ENCODE results near the gene LIPH. TPM values are rescaled to one million over a fixed set of nuclear protein-coding genes. Genes with fewer than 3 reads are reported as not detected.
"Not testable (repeated sequence)": the region's sequence is repeated elsewhere in the genome, so short reads cannot be mapped to it uniquely, and the experiment has no call there.

Gene LIPH
- total RNA-seq, 1 donor = not detected

GRCh38 chr3:185486394-185486793 is 66.0 kb downstream of the LIPH start:
- Histone ChIP-seq H4K20me1 (ENCODE audit: insufficient read depth, low read length) (no peaks in the 10 kb centered on the region), H2AFZ (ENCODE audit: low read length) (no peak overlapping the region), H3K4me1 (ENCODE audit: insufficient read depth, low read length) (no peaks in the 10 kb centered on the region), H3K4me2 (ENCODE audit: insufficient read depth, low read length) (no peak overlapping the region), H3K9me3 (ENCODE audit: low read depth, low read length) (no peaks in the 10 kb centered on the region), H3K4me3 (ENCODE audit: insufficient read depth, low read length) (no peak overlapping the region), H3K27me3 (ENCODE audit: insufficient read depth, low read length) (no peaks in the 10 kb centered on the region), H3K36me3 (ENCODE audit: insufficient read depth, low read length) (peaks cover 19% of the 10 kb centered on the region), H3K79me2 (ENCODE audit: insufficient read depth, low read length) (no peaks in the 10 kb centered on the region), H3K27ac (ENCODE audit: low read depth, low read length) (no peak overlapping the region)
- TF ChIP-seq CTCF (IDR thresholded peaks at IDR 0.05; ENCODE audit: extremely low read depth, low read depth, low read length) = no peak
- DNase-seq (ENCODE audit: insufficient read length, low spot score, missing footprints) = no peak

DNA sequence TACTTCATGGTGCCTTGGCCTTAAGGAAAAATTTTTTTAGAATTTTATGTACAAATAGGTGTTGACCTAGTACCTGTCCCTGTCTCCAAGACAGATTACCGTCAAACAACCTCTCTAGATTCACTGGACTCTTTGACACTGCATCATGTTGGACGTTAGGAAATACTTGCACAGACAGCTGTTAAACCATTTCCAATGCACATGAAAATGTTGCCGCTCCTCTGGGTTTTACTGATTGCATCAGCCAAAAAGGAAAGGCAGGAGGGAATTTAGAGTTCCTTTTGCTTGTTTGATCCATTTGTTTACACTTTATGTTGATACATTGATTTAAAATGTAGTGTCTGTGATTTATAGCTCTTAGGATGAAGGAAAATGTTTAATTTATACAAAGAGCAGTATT is 68.1 kb downstream of the LIPH start:
- Histone ChIP-seq H3K27me3 (ENCODE audit: insufficient read depth, low read length) (no peaks in the 10 kb centered on the region), H2AFZ (ENCODE audit: low read length) (no peak overlapping the region), H3K79me2 (ENCODE audit: insufficient read depth, low read length) (no peaks in the 10 kb centered on the region), H3K36me3 (ENCODE audit: insufficient read depth, low read length) (peaks cover 11% of the 10 kb centered on the region), H3K27ac (ENCODE audit: low read depth, low read length) (no peak overlapping the region), H3K4me2 (ENCODE audit: insufficient read depth, low read length) (no peak overlapping the region), H3K4me3 (ENCODE audit: insufficient read depth, low read length) (no peak overlapping the region), H3K4me1 (ENCODE audit: insufficient read depth, low read length) (no peaks in the 10 kb centered on the region), H4K20me1 (ENCODE audit: insufficient read depth, low read length) (no peaks in the 10 kb centered on the region), H3K9me3 (ENCODE audit: low read depth, low read length) (no peaks in the 10 kb centered on the region)
- no peak for TF ChIP-seq CTCF (IDR thresholded peaks at IDR 0.05; ENCODE audit: extremely low read depth, low read depth, low read length)
- DNase-seq (ENCODE audit: insufficient read length, low spot score, missing footprints) = no peak

GRCh38 chr3:185479373-185479945 is 72.9 kb downstream of the LIPH start:
- Histone ChIP-seq H3K4me3 (ENCODE audit: insufficient read depth, low read length) (no peak overlapping the region), H3K9me3 (ENCODE audit: low read depth, low read length) (no peaks in the 10 kb centered on the region), H3K4me2 (ENCODE audit: insufficient read depth, low read length) (no peak overlapping the region)

GRCh38 chr3:185477316-185477715 is 75.1 kb downstream of the LIPH start:
- H3K36me3 ChIP-seq (ENCODE audit: insufficient read depth, low read length) = peaks cover 7% of the 10 kb centered on the region
- H3K79me2 ChIP-seq (ENCODE audit: insufficient read depth, low read length) = no peaks in the 10 kb centered on the region
- H3K27ac ChIP-seq (ENCODE audit: low read depth, low read length) = no peak overlapping the region
- H3K4me3 ChIP-seq (ENCODE audit: insufficient read depth, low read length) = no peak overlapping the region
- H2AFZ ChIP-seq (ENCODE audit: low read length) = no peak overlapping the region
- no peaks in the 10 kb centered on the region for H4K20me1 ChIP-seq (ENCODE audit: insufficient read depth, low read length)
- no peak for TF ChIP-seq CTCF (IDR thresholded peaks at IDR 0.05; ENCODE audit: extremely low read depth, low read depth, low read length)
- no peaks in the 10 kb centered on the region for H3K4me1 ChIP-seq (ENCODE audit: insufficient read depth, low read length)
- DNase-seq (ENCODE audit: insufficient read length, low spot score, missing footprints) = no peak
- H3K4me2 ChIP-seq (ENCODE audit: insufficient read depth, low read length) = no peak overlapping the region
- no peaks in the 10 kb centered on the region for H3K9me3 ChIP-seq (ENCODE audit: low read depth, low read length)
- H3K27me3 ChIP-seq (ENCODE audit: insufficient read depth, low read length) = no peaks in the 10 kb centered on the region

More at GRCh38 chr3:185479373-185479945, 72.9 kb downstream of the LIPH start:
- H3K27ac ChIP-seq (ENCODE audit: low read depth, low read length) = no peak overlapping the region
- H3K27me3 ChIP-seq (ENCODE audit: insufficient read depth, low read length) = no peaks in the 10 kb centered on the region
- no peaks in the 10 kb centered on the region for H4K20me1 ChIP-seq (ENCODE audit: insufficient read depth, low read length)
- peaks cover 11% of the 10 kb centered on the region for H3K36me3 ChIP-seq (ENCODE audit: insufficient read depth, low read length)
- no peaks in the 10 kb centered on the region for H3K4me1 ChIP-seq (ENCODE audit: insufficient read depth, low read length)
- TF ChIP-seq CTCF (IDR thresholded peaks at IDR 0.05; ENCODE audit: extremely low read depth, low read depth, low read length) = no peak
- DNase-seq (ENCODE audit: insufficient read length, low spot score, missing footprints) = no peak
- no peak overlapping the region for H2AFZ ChIP-seq (ENCODE audit: low read length)
- H3K79me2 ChIP-seq (ENCODE audit: insufficient read depth, low read length) = no peaks in the 10 kb centered on the region

- H3K36me3 ChIP-seq (ENCODE audit: insufficient read depth, low read length); H3K4me1 ChIP-seq (ENCODE audit: insufficient read depth, low read length); H3K27ac ChIP-seq (ENCODE audit: low read depth, low read length); H3K9me3 ChIP-seq (ENCODE audit: low read depth, low read length); H3K4me2 ChIP-seq (ENCODE audit: insufficient read depth, low read length); H3K27me3 ChIP-seq (ENCODE audit: insufficient read depth, low read length); DNase-seq (ENCODE audit: insufficient read length, low spot score, missing footprints); H4K20me1 ChIP-seq (ENCODE audit: insufficient read depth, low read length); H3K4me3 ChIP-seq (ENCODE audit: insufficient read depth, low read length); H2AFZ ChIP-seq (ENCODE audit: low read length); H3K79me2 ChIP-seq (ENCODE audit: insufficient read depth, low read length): not testable (repeated sequence)
Observed at GRCh38 chr3:185474922-185475321, 77.5 kb downstream of the LIPH start.
